GM19372 (cell line): ENCODE results near the gene URAD.
"Not testable (repeated sequence)": the region's sequence is repeated elsewhere in the genome, so short reads cannot be mapped to it uniquely, and the experiment has no call there.

Experiments
- ATAC-seq: cut with Tn5 transposase; IDR thresholded peaks from one replicate; pipeline ENCODE4 v1.9.1; 2021; ENCODE audit warnings: mild to moderate bottlenecking, low read depth, moderate library complexity; ENCODE audit not compliant: unreplicated experiment

Gene URAD

GRCh38 chr13:27971776-27972477 is 16.6 kb downstream of the URAD start:
- ATAC-seq, result no peak

GRCh38 chr13:27971236-27971645 is 17.3 kb downstream of the URAD start:
- ATAC-seq, result no peak

- no peak for ATAC-seq
Observed at GRCh38 chr13:27970382-27971235, 17.9 kb downstream of the URAD start.

- ATAC-seq, result no peak
Observed at GRCh38 chr13:27969866-27970229, 18.6 kb downstream of the URAD start.

GRCh38 chr13:27969082-27969865 is 19.2 kb downstream of the URAD start, which contains the start of gene CDX2:
CDX2 (minus strand) TSS chr13:27969315; CDS start chr13:27969006, 309 bp downstream.
- ATAC-seq, result no peak

GRCh38 chr13:27968316-27969081 is 20.0 kb downstream of the URAD start:
- ATAC-seq, result no peak

GRCh38 chr13:27967736-27968315 is 20.7 kb downstream of the URAD start:
- no peak for ATAC-seq

GRCh38 chr13:27967203-27967735 is 21.2 kb downstream of the URAD start:
- ATAC-seq, result no peak

GRCh38 chr13:27966641-27967202 is 21.8 kb downstream of the URAD start:
- ATAC-seq, result no peak

- no peak for ATAC-seq
Observed at GRCh38 chr13:27965740-27966640, 22.5 kb downstream of the URAD start.

- no peak for ATAC-seq
Observed at GRCh38 chr13:27965343-27965739, 23.2 kb downstream of the URAD start.

GRCh38 chr13:27964741-27965323 is 23.7 kb downstream of the URAD start:
- no peak for ATAC-seq

GRCh38 chr13:27964206-27964605 is 24.3 kb downstream of the URAD start:
- not testable (repeated sequence) for ATAC-seq

- ATAC-seq, result no peak
Observed at GRCh38 chr13:27963491-27963890, 25.0 kb downstream of the URAD start.

- ATAC-seq, result no peak
Observed at GRCh38 chr13:27962982-27963381, 25.5 kb downstream of the URAD start.

GRCh38 chr13:27962128-27962841 is 26.2 kb downstream of the URAD start:
- no peak for ATAC-seq
